Nephron (organoid): ENCODE measurements around the gene ZNF234.
A peak's percentile ranks its signal among the peaks of the same experiment; 100 is the strongest.

ENCODE experiments used
- H3K27ac Mint-ChIP-seq, 3 experiments: 2 replicates each; pipeline ENCODE4 v1.8.0; 2020; ENCODE audit warnings: mixed read lengths in 3 of 3, mild to moderate bottlenecking in 2 of 3, moderate library complexity in 1 of 3
- H3K27me3 Mint-ChIP-seq: 2 replicates; pipeline ENCODE4 v1.8.0; 2021; ENCODE audit warnings: low read depth, mild to moderate bottlenecking, moderate library complexity, mixed read lengths
- H3K36me3 Mint-ChIP-seq: 2 replicates; pipeline ENCODE4 v1.8.0; 2020; ENCODE audit warnings: low read depth, mixed read lengths
- H3K4me1 Mint-ChIP-seq: 2 replicates; pipeline ENCODE4 v1.8.0; 2020; ENCODE audit warnings: mixed read lengths
- H3K4me3 Mint-ChIP-seq, 3 experiments: 2 replicates each; pipeline ENCODE4 v1.8.0; 2020; ENCODE audit warnings: mild to moderate bottlenecking in 3 of 3, mixed read lengths in 3 of 3, moderate library complexity in 2 of 3
- H3K9me3 Mint-ChIP-seq: 2 replicates; pipeline ENCODE4 v1.8.0; 2020; ENCODE audit warnings: mixed read lengths
- TF ChIP-seq, protein P1 (sequence below), 3 experiments: fragments of 200-600 bp; sonication (generic); IDR thresholded peaks; one replicate each; pipeline ENCODE4 v1.5.0; 2021; ENCODE audit warnings: antibody characterized with exemption in 3 of 3; ENCODE audit not compliant: unreplicated experiment in 3 of 3

The ZNF234 gene

DNA sequence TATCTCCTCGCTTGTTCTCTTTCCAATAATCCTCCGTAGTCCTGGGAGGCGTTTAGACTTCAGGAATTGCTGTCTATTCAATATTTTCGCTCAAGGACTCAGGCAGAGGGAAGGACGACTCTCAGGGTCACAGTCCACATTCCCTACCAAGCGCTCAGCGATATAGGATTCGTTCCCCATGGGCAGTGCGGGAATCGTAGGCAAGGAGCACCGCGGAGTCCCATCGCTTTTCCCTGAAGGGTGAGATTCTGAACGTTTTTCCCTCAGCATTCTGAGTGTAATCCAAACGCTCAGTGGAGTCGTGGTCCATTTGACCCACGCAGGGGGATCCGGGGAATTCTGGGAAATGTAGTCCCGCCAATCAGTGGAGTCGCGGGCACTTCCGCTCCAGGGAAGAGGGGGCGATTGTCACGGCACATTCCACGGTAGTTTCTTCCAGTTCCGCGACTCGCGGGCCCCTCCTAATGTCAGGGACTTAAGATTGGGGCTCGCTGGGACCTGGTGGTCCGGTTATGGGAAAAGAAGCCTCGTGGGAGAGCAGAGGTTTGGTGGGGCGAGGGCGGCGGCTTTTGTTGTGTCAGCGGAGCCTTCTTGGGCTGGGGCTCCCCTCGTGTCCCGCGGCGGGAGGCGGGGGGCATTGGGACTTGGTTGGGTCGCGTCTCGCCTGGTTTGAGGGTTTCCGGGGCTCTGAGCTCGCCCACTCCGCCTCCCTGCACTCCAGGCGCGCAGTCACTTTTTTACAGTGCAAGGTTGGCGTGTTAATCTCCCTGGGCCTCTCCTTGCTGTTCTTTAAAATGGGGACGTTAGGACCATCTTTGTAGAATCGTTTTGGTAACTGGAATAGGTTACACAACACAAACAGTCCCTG, at the start of gene ZNF234:
TSS of gene ZNF234 (plus strand) at position 364 of the 868 bp plus-strand sequence. CDS start 3,079 bp downstream, outside the sequence.
- H3K4me3 Mint-ChIP-seq: peak within 1 kb of the TSS; percentile 94 to 95 (median 94)

DNA sequence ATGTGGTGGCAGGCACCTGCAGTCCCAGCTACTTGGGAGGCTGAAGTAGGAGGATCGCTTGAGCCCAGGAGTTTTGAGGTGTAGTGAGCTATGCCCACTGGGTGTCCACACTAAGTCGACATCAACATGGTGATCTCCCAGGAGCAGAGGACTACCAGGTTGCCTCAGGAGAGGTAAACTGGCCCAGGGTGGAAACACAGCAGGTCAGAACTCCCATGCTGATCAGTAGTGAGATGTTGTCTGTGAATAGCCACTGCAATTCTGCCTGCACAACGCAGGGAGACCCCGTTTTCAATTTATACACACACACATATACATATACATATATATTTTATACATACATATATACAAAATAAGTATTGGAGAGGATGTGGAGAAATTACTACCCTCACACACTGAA, 49.2 kb upstream of the ZNF234 start:
- Mint-ChIP-seq H3K36me3 (peaks cover 24% of the 10 kb centered on the region), H3K4me1 (peaks cover 14% of the 10 kb centered on the region), H3K27ac (no peak overlapping the region), H3K9me3 (no peaks in the 10 kb centered on the region), H3K27me3 (no peaks in the 10 kb centered on the region), H3K4me3 (peak overlapping the region in 1 of 3 experiments; percentile 13)
- TF ChIP-seq, protein P1, sequence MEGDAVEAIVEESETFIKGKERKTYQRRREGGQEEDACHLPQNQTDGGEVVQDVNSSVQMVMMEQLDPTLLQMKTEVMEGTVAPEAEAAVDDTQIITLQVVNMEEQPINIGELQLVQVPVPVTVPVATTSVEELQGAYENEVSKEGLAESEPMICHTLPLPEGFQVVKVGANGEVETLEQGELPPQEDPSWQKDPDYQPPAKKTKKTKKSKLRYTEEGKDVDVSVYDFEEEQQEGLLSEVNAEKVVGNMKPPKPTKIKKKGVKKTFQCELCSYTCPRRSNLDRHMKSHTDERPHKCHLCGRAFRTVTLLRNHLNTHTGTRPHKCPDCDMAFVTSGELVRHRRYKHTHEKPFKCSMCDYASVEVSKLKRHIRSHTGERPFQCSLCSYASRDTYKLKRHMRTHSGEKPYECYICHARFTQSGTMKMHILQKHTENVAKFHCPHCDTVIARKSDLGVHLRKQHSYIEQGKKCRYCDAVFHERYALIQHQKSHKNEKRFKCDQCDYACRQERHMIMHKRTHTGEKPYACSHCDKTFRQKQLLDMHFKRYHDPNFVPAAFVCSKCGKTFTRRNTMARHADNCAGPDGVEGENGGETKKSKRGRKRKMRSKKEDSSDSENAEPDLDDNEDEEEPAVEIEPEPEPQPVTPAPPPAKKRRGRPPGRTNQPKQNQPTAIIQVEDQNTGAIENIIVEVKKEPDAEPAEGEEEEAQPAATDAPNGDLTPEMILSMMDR (IDR thresholded peaks at IDR 0.05; ENCODE audit: unreplicated experiment in 3 of 3): no peak

More for the DNA sequence above, at the start of gene ZNF234:
- Mint-ChIP-seq H3K27me3 (no peaks in the 10 kb centered on the region), H3K9me3 (peaks cover 14% of the 10 kb centered on the region), H3K27ac (peak within 1 kb of the TSS; percentile 86 to 95 (median 91)), H3K4me1 (peaks cover 33% of the 10 kb centered on the region), H3K36me3 (peaks cover 29% of the 10 kb centered on the region)
- TF ChIP-seq, protein P1 (IDR thresholded peaks at IDR 0.05; ENCODE audit: unreplicated experiment in 3 of 3): no peak

- Mint-ChIP-seq H3K4me3 (peak within 1 kb of the TSS; percentile 97 to 99 (median 99)), H3K36me3 (peaks cover 31% of the 10 kb centered on the region), H3K27me3 (no peaks in the 10 kb centered on the region), H3K27ac (peak within 1 kb of the TSS; percentile 96), H3K4me1 (peaks cover 18% of the 10 kb centered on the region), H3K9me3 (no peaks in the 10 kb centered on the region)
- TF ChIP-seq, protein P1 (IDR thresholded peaks at IDR 0.05; ENCODE audit: unreplicated experiment in 3 of 3): no peak
These were observed 47.2 kb upstream of the ZNF234 start, which contains the start of gene ZNF224 for GRCh38 chr19:44093931-44094765. Gene ZNF224 (plus strand): TSS chr19:44094361. CDS start chr19:44097874, 3,513 bp downstream.

DNA sequence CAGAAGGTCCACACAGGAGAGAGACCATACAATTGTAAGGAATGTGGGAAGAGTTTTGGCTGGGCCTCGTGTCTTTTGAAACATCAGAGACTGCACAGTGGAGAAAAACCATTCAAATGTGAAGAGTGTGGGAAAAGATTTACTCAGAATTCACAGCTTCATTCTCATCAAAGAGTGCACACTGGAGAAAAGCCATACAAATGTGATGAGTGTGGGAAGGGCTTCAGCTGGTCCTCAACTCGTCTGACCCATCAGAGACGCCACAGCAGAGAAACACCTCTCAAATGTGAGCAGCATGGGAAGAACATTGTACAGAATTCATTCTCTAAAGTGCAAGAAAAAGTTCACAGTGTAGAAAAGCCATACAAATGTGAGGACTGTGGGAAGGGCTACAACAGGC, 33.6 kb upstream of the ZNF234 start:
- peaks cover 67% of the 10 kb centered on the region for H3K9me3 Mint-ChIP-seq
- no peak overlapping the region for H3K4me3 Mint-ChIP-seq
- no peaks in the 10 kb centered on the region for H3K27me3 Mint-ChIP-seq
- H3K36me3 Mint-ChIP-seq: peaks cover 94% of the 10 kb centered on the region
- H3K27ac Mint-ChIP-seq: no peak overlapping the region
- TF ChIP-seq, protein P1 (IDR thresholded peaks at IDR 0.05; ENCODE audit: unreplicated experiment in 3 of 3): no peak
- peaks cover 6% of the 10 kb centered on the region for H3K4me1 Mint-ChIP-seq

- H3K9me3 Mint-ChIP-seq: peaks cover 54% of the 10 kb centered on the region
- peaks cover 6% of the 10 kb centered on the region for H3K4me1 Mint-ChIP-seq
- TF ChIP-seq, protein P1 (IDR thresholded peaks at IDR 0.05; ENCODE audit: unreplicated experiment in 3 of 3): no peak
- H3K36me3 Mint-ChIP-seq: peaks cover 77% of the 10 kb centered on the region
- no peak overlapping the region for H3K27ac Mint-ChIP-seq
- H3K4me3 Mint-ChIP-seq: no peak overlapping the region
- H3K27me3 Mint-ChIP-seq: no peaks in the 10 kb centered on the region
These were observed 31.9 kb upstream of the ZNF234 start for GRCh38 chr19:44109458-44109857.
